BLaER1 (cell line): ENCODE data around the gene FBXO45.
"Not testable (repeated sequence)": the region's sequence is repeated elsewhere in the genome, so short reads cannot be mapped to it uniquely, and the experiment has no call there.

Experiments
- H3K27ac ChIP-seq: shearing (Covaris generic); formaldehyde crosslinking; 2 replicates; pipeline ENCODE4 v1.8.1; 2022
- H3K27me3 ChIP-seq: shearing (Covaris generic); formaldehyde crosslinking; 2 replicates; pipeline ENCODE4 v1.8.1; 2022
- H3K36me3 ChIP-seq: shearing (Covaris generic); formaldehyde crosslinking; 2 replicates; pipeline ENCODE4 v1.8.1; 2022
- H3K4me1 ChIP-seq: shearing (Covaris generic); formaldehyde crosslinking; 2 replicates; pipeline ENCODE4 v1.8.1; 2022
- H3K4me2 ChIP-seq: shearing (Covaris generic); formaldehyde crosslinking; 2 replicates; pipeline ENCODE4 v1.8.1; 2022
- H3K4me3 ChIP-seq: shearing (Covaris generic); formaldehyde crosslinking; 2 replicates; pipeline ENCODE4 v1.8.1; 2022
- H3K9ac ChIP-seq: shearing (Covaris generic); formaldehyde crosslinking; 2 replicates; pipeline ENCODE4 v1.8.1; 2022
- H3K9me3 ChIP-seq: shearing (Covaris generic); formaldehyde crosslinking; 2 replicates; pipeline ENCODE4 v1.8.1; 2022
- H4K20me1 ChIP-seq: shearing (Covaris generic); formaldehyde crosslinking; 2 replicates; pipeline ENCODE4 v1.8.1; 2022
- Cebpa-rat ChIP-seq: shearing (Covaris generic); IDR thresholded peaks from 2 replicates; pipeline ENCODE4 v1.8.1; 2022

The FBXO45 gene

GRCh38 chr3:196533260-196533681 is 35.2 kb upstream of the FBXO45 start:
- H3K4me2 ChIP-seq: no peak overlapping the region
- H3K36me3 ChIP-seq: no peaks in the 10 kb centered on the region
- no peak for TF ChIP-seq Cebpa-rat
- H3K9me3 ChIP-seq: peaks cover 10% of the 10 kb centered on the region
- no peaks in the 10 kb centered on the region for H4K20me1 ChIP-seq
- no peak overlapping the region for H3K4me3 ChIP-seq
- H3K4me1 ChIP-seq: no peaks in the 10 kb centered on the region
- H3K27me3 ChIP-seq: no peaks in the 10 kb centered on the region
- no peak overlapping the region for H3K9ac ChIP-seq
- H3K27ac ChIP-seq: no peak overlapping the region

- Histone ChIP-seq H3K9me3 (no peaks in the 10 kb centered on the region), H3K4me2 (no peak overlapping the region), H3K4me1 (no peaks in the 10 kb centered on the region), H4K20me1 (no peaks in the 10 kb centered on the region), H3K36me3 (no peaks in the 10 kb centered on the region), H3K27me3 (no peaks in the 10 kb centered on the region), H3K27ac (no peak overlapping the region), H3K9ac (no peak overlapping the region), H3K4me3 (no peak overlapping the region)
- no peak for TF ChIP-seq Cebpa-rat
These were observed 31.0 kb upstream of the FBXO45 start for GRCh38 chr3:196537319-196537984.

GRCh38 chr3:196541684-196542445 is 26.6 kb upstream of the FBXO45 start:
- no peaks in the 10 kb centered on the region for H4K20me1 ChIP-seq
- H3K9ac ChIP-seq: no peak overlapping the region
- H3K4me1 ChIP-seq: no peaks in the 10 kb centered on the region
- no peaks in the 10 kb centered on the region for H3K27me3 ChIP-seq
- no peak for TF ChIP-seq Cebpa-rat
- H3K9me3 ChIP-seq: 0 out of 2 replicates have a peak, but pooled peaks cover 3% of the 10 kb centered on the region
- no peaks in the 10 kb centered on the region for H3K36me3 ChIP-seq
- no peak overlapping the region for H3K4me3 ChIP-seq
- no peak overlapping the region for H3K4me2 ChIP-seq
- no peak overlapping the region for H3K27ac ChIP-seq

GRCh38 chr3:196544491-196544992 is 23.9 kb upstream of the FBXO45 start:
- H4K20me1 ChIP-seq: no peaks in the 10 kb centered on the region
- no peaks in the 10 kb centered on the region for H3K36me3 ChIP-seq
- peaks cover 21% of the 10 kb centered on the region for H3K9me3 ChIP-seq
- no peak overlapping the region for H3K4me3 ChIP-seq
- H3K4me1 ChIP-seq: 0 out of 2 replicates have a peak, but pooled peaks cover 6% of the 10 kb centered on the region
- no peak for TF ChIP-seq Cebpa-rat
- no peaks in the 10 kb centered on the region for H3K27me3 ChIP-seq
- no peak overlapping the region for H3K4me2 ChIP-seq
- H3K9ac ChIP-seq: no peak overlapping the region
- no peak overlapping the region for H3K27ac ChIP-seq

- no peak for TF ChIP-seq Cebpa-rat
- Histone ChIP-seq H3K4me3 (no peak overlapping the region), H3K27ac (no peak overlapping the region), H3K9ac (no peak overlapping the region), H3K36me3 (0 out of 2 replicates have a peak, but pooled peaks cover 7% of the 10 kb centered on the region), H3K4me2 (no peak overlapping the region), H3K9me3 (peaks cover 41% of the 10 kb centered on the region), H3K4me1 (0 out of 2 replicates have a peak, but pooled peaks cover 6% of the 10 kb centered on the region), H4K20me1 (no peaks in the 10 kb centered on the region), H3K27me3 (no peaks in the 10 kb centered on the region)
These were observed 21.9 kb upstream of the FBXO45 start for GRCh38 chr3:196546537-196546936.

- 0 out of 2 replicates have a peak, but pooled peaks cover 7% of the 10 kb centered on the region for H3K36me3 ChIP-seq
- peaks cover 46% of the 10 kb centered on the region for H3K9me3 ChIP-seq
- TF ChIP-seq Cebpa-rat: no peak
- H3K4me2 ChIP-seq: no peak overlapping the region
- no peaks in the 10 kb centered on the region for H3K27me3 ChIP-seq
- H3K4me3 ChIP-seq: no peak overlapping the region
- no peak overlapping the region for H3K27ac ChIP-seq
- H4K20me1 ChIP-seq: no peaks in the 10 kb centered on the region
- H3K9ac ChIP-seq: no peak overlapping the region
- 0 out of 2 replicates have a peak, but pooled peaks cover 6% of the 10 kb centered on the region for H3K4me1 ChIP-seq
These were observed 21.4 kb upstream of the FBXO45 start for GRCh38 chr3:196547067-196547466.

- H3K4me1 ChIP-seq: peaks cover 15% of the 10 kb centered on the region
- peaks cover 43% of the 10 kb centered on the region for H3K9me3 ChIP-seq
- H3K27me3 ChIP-seq, H3K27ac ChIP-seq, H4K20me1 ChIP-seq, H3K9ac ChIP-seq, H3K4me2 ChIP-seq: not testable (repeated sequence)
- H3K36me3 ChIP-seq: 0 out of 2 replicates have a peak, but pooled peaks cover 14% of the 10 kb centered on the region
- H3K4me3 ChIP-seq: 0 out of 2 replicates have a peak overlapping the region, but pooled peaks have one; percentile 3
These were observed 19.1 kb upstream of the FBXO45 start for GRCh38 chr3:196549312-196549711.

- not testable (repeated sequence) for H3K4me2 ChIP-seq, H3K27ac ChIP-seq, H4K20me1 ChIP-seq, H3K4me3 ChIP-seq, H3K27me3 ChIP-seq, H3K9ac ChIP-seq
- H3K4me1 ChIP-seq: peaks cover 24% of the 10 kb centered on the region
- peaks cover 43% of the 10 kb centered on the region for H3K9me3 ChIP-seq
- H3K36me3 ChIP-seq: 0 out of 2 replicates have a peak, but pooled peaks cover 14% of the 10 kb centered on the region
These were observed 18.3 kb upstream of the FBXO45 start for GRCh38 chr3:196550172-196550571.

GRCh38 chr3:196552253-196552652 is 16.2 kb upstream of the FBXO45 start:
- Histone ChIP-seq H3K9me3 (peaks cover 43% of the 10 kb centered on the region), H3K4me1 (peaks cover 24% of the 10 kb centered on the region), H3K36me3 (0 out of 2 replicates have a peak, but pooled peaks cover 14% of the 10 kb centered on the region), H3K4me2 (no peak overlapping the region), H3K27me3 (no peaks in the 10 kb centered on the region), H3K4me3 (no peak overlapping the region), H3K27ac (no peak overlapping the region), H4K20me1 (no peaks in the 10 kb centered on the region), H3K9ac (no peak overlapping the region)
- TF ChIP-seq Cebpa-rat: no peak

- Histone ChIP-seq H3K4me3 (no peak overlapping the region), H3K4me2 (no peak overlapping the region), H3K9me3 (peaks cover 35% of the 10 kb centered on the region), H3K27me3 (no peaks in the 10 kb centered on the region), H4K20me1 (no peaks in the 10 kb centered on the region), H3K27ac (no peak overlapping the region), H3K36me3 (0 out of 2 replicates have a peak, but pooled peaks cover 18% of the 10 kb centered on the region), H3K9ac (no peak overlapping the region), H3K4me1 (peaks cover 20% of the 10 kb centered on the region)
- TF ChIP-seq Cebpa-rat: no peak
These were observed 14.9 kb upstream of the FBXO45 start for GRCh38 chr3:196553551-196553950.
